NCI-H2227 treated with DMSO at 0.1 percent for 48 hours (cell line): Measurements from ENCODE around the gene NFE2.
"Not testable (repeated sequence)": the region's sequence is repeated elsewhere in the genome, so short reads cannot be mapped to it uniquely, and the experiment has no call there.

Experiments used
- DNase-seq: peaks from one replicate; lab custom pipeline; 2025; lab: John Stamatoyannopoulos, UW

Gene NFE2

DNA sequence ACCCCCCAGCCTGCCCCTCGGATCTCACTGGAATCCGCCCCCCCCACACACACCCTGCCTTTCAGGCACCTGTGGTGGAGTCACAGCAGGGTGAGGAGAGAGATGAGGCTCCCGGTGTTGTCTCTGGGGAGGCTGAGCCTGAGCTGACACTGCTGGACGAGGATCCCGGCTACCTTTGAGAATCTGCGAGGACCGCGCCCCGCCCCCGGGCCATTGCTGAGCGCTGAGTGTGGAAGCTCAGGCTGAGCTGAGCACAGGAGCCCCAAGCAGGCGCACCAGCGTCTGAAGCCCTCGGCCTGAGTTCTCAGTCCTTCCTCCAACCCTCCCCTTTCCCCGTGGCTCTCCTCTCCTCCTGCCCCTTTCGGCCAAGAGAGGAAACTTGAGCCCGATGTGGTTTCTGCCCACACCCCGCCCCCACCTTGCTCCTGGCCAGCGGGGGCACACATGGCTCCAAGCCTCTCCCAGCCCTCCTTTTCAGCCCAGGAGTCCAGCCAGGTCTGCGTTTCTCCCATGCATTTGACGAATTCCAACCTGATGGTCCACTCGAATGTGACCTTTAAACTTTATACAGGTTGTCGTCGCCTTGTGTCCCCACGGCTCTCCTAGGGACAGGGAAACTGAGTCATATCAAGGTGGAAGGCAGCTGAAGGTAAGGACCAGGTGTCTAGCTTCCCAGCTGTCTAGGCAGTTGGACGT lies at the start of gene NFE2:
TSS of gene NFE2 (minus strand) at position 284 of the 696 bp plus-strand sequence. CDS start 5,767 bp downstream, outside the sequence.
- DNase-seq, result peak; percentile 30

DNA sequence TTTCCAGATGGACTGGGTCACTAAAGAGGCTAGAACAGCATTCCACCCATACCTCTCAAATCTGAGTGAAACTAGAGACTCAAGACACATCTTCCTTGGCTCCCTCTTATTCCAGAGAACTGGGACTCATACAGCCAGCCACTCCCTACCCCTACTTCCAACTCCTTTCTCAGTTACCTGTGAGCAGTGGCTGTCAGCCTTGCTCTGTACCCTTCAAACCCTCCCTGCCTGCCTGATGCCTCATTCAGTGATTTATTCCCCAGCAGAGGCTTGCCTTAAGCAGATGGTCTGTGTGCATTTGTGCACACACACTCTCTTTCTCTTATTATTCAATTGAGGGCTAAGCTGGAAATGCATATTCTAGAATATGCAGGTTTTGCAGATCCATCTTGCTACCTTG lies 48.9 kb upstream of the NFE2 start:
- no peak for DNase-seq

DNA sequence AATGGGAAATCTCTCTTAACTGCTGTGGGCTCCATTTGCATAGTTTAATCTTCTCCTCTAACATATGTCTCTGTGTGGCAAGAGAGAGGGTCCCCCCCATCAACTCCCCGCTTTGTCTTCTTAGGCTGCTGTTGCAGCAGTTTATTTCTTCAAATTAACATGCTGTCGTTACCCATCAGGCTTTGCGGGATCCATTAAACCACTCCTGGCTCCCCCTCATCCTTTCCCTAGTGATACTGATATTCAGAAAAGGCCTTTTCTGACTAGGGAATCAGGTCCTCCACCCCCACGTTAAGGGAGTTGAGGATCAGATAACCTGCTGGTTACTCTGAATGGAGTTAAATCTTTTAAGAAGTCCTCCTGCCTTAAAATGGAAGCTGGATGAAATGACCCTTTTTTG lies 48.2 kb upstream of the NFE2 start:
- no peak for DNase-seq

DNA sequence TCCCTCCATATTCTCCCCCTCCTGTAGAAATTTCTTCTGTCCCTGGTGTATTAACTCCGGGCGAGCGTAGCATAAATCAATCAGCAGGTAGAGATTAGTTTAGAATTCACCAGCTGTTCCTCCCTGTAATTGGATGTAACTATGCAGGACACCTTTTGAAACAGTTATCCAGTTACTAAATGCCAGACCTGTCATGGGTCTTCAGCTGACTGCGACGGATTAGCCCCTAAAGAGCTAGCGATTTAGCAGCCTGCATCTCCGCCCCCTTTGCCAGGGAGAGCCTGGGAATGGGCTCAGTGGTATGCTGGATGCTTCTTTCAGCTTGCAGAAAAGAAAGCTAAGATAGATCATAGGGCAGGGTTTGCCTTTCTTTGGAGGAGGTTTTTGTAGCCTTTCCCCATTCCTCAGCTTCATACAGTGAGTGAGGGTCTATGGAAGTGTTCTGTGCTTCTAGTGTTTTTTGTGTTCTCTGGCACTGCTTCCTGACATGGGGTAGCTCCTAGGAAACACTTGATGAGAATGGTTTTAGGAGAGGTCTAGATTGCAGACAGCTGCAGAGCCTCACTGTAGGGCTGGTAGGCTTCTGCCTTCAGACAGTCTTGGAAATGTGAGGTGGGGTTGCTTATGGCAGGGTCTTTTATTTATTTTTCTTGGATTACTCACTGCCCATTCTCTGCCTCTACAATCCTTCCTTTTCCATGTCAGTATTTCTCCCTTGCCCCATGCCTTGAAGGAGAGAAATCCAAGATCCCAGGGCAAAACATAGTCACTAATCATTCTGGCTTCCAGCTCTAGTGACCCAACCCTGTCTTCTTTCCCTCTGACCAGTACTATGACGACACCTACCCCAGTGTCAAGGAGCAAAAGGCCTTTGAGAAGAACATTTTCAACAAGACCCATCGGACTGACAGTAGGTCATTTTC lies 40.8 kb upstream of the NFE2 start:
- no peak for DNase-seq

DNA sequence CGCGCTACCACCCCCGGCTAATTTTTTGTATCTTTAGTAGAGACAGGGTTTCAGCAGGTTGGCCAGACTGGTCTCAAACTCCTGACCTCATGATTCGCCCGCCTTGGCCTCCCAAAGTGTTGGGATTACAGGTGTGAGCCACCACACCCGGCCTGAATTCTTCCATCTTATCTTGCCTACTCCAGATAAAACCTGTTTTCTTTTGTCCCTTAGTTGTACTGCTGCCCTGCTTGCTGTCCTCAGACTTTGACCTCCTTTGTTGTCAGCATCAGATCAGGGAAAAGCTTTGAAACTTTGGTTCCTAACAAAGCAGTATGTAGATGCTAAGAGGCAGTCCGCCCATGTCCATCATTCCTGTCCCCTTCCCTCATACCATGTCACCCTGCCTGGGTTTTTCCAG lies 40.0 kb upstream of the NFE2 start:
- DNase-seq, result no peak

DNA sequence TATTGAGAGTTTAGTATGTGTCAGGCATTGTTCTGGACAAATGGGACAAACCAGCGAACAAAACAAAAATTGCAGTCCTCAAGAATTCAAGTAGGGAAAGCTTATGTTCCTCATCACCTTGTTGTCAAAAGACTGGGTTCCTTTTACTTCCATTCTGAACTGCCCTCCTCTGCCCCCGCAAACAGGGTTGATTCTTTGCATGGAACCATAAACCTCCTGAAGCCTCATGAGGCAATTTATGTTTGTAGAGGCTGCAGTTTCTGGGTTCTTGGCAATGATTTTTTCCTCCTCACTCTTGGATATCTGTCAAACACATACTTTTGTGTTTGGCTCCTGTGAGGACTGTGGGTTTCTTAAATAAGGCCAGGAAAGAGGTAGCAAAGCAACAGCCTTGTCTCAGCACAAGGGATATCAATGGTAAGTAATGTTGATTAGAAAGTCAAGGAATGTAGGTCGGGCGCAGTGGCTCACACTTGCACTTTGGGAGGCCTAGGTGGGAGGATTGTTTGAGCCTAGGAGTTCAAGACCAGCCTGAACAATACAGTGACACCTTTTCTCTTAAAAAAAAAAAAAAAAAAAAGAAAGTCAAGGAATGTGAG lies 38.0 kb upstream of the NFE2 start:
- no peak for DNase-seq

DNA sequence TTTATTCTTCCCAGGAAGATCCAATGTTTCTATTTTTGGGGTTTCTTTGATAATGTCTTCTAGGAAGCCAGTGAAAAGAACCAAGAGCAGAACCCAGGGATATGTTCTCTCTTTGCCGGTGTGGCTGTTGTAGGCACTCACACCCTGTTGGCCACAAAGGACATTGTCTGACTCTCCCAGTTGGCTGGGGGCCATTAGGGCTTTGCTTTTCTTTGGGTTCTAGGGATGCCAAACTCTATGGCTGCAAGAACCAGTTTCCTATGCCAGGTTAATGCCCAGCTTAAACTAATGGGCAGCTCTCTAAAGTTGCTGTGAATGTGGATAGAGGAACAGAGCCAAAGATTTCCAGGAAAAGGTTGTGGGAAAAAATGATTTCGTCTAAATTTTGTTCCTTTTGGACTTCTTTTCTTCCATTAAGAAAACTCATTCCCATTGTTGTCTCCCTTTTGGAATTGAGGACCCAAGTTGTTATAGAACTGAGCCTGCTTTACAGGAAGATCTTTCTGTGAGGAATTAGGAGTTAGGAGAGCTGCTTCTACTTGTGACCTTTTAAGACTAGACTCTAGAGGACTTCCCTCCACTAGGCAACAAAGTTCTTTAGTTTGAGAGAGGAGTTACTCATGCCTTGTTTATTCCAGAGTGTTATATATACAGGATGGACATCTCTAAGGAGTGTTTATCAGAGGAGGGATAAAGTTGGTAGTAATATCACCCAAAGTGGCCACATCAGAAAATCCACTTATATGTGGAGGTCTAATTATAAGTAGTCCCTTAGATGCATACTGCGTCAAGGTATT lies 37.2 kb upstream of the NFE2 start:
- no peak for DNase-seq

DNA sequence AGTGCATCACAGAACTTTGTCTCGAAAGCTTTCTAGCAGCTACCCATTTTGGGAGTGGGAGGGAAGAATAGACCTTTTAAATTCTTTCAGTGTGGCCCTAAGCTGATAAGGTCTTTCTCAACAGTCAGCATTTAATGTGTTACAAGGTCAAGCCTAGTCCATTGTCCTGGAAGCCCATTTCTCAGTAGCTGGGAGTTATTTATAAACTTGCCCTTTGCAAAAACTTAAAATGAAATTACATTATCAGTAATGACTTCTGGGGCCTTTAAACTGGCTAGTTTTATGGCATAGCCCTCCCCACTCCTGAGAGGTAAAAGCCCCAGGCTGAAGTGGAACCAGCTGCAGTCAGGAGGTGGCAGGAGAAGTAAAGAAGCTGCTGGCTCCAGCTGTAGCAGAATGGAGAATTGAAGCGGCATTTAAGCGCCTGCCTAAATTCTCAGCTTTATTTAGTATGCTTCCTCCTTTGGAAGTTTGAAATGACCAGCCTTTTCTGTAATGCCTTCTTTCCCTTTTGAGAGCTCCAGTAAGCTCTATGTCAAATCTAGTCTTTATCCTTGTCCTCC lies 36.5 kb upstream of the NFE2 start:
- peak; percentile 34 for DNase-seq

DNA sequence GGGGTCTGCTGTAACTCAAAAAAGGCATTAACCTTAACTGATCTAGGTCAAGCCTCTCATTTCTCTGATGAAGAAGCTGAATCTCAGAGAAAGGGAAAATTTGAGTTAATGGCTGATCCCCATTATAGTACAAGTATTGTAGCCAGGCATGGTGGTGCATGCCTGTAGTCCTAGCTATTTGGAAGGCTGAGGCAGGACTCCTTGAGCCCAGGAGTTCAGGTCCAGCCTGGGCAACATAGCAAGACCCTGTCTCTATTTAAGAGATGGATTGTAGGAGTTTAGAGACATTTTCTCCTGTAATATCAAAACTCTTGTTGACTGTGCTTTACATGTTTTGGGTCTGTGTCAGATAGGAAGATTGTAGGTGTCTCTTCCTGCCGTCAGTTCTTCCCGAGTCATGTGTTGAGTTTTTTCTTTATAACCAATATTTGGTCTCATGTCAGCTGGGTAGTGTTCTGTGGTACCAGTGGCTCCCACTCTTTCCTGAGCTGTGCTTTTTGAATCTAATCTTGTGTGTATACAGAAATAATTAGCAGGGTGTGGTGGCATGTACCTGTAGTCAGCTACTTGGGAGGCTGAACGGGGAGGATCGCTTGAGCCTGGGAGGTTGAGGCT lies 32.7 kb upstream of the NFE2 start:
- no peak for DNase-seq

DNA sequence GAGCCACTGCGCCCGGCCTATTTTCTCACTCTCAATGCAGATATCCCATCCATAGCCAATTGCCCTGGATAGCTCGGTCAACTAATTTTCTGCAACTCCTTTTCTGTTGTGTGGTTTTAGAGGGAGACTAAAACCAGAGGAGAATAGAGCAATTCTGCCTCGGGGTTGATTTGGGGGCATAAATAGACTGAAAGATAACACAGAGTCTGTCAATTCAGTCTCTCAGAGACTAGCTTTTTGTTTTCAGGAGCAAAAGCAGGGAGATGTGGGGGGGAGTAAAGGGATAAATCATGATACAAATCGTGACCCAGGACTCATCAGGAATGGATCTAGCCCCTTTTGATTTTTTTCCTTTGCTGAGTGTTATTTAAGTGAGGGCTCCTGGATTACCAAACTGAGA lies 30.6 kb upstream of the NFE2 start:
- no peak for DNase-seq

DNA sequence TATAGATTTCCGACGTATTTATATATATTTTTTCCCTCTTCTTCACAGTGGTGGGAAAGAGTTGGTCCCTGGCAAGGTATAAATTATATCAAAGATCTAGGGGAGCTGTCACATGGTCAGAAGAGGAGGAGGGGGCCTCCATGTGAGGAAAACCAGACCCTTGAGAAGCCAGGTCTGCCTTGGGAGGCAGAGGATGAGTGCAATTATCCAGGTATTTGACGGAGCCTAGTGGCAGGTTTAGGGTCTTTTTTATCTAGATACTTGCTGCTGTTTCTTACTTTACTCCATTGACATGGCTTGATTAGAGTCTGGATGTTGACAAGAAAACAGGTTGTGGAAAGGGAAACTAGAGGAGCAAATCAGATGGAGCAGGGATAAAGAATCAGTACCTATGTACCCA lies 29.6 kb upstream of the NFE2 start:
- DNase-seq, result no peak

DNA sequence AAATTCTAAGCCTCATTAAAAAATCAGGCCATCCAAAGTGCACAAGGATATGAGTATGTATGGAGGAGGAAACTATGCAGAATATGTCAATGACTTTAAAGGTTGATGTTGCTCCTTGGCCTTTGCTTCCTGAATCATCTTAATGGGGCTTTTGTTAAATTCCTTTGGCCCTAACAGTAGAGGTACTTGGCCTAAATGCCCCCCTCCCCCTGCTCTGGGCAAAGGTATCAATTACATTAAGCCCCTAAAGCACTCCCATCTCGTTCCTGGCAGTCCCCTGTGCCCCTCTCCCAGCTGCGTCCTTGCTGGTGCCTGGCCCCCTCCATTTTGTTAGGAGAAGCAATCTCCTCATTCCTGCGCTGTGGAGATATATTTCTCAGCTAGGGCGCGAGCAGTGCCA lies 28.9 kb upstream of the NFE2 start:
- DNase-seq, result peak; percentile 38

DNA sequence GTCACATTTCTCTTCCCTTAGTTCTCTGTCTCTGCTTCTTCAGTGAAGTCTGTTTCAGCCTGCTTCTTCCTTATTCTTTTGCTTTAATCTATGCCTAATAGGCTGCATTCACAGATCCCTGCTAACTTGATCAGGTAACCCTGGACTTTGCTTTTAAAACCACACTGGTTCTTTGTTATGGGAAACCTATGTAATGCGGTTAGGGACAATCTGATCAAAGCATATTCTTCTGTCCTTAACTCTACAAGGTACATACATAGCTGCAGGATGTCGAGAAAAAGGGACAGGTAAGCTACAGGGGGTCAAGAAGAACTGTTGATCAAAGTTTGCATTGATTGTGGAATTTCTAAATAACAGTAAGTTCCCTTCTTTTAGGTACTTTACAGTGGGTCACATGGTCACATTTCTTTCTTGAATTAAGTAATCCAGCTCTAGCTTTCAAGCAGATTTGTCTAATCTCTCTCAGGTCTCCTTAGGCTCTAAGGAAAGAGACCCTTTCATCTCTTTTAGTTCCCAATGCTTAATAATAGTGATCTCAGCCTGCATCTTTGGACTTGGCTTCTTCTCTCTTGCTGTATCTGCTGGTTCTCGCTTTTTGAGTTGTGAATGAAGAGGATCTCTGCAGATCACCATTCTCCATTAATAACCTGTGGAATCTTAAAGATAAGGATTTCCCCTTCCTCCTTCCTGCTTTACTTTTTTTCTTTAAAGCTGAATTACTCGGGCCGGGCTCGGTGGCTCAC lies 28.0 kb upstream of the NFE2 start:
- DNase-seq, result no peak

DNA sequence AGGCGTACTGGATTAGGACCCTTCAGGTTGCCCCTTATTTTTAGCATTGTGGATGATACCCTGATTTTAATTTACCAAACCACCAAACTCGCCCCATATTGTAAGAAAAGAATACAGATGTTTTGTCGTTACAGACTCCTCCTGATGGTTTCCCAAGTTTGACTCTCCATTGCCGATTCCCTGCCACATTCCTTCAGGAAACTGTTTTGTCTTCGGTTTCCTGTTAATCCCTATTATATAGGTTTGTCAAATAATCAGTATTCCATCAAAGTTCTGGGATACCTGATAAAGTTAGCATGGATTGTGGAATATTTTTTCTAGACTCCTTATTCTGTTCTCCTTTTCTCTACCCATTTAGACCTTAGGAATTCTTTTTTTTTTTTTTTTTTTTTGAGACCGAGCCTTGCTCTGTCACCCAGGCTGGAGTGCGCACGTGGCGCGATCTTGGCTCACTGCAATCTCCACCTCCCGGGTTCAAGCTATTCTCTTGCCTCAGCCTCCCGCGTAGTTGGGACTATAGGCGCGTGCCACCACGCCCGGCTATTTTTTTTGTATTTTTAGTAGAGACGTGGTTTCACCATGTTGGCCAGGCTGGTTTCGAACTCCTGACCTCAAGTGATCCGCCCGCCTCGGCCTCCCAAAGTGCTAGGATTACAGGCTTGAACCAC lies 24.8 kb upstream of the NFE2 start:
- DNase-seq, result not testable (repeated sequence)

DNA sequence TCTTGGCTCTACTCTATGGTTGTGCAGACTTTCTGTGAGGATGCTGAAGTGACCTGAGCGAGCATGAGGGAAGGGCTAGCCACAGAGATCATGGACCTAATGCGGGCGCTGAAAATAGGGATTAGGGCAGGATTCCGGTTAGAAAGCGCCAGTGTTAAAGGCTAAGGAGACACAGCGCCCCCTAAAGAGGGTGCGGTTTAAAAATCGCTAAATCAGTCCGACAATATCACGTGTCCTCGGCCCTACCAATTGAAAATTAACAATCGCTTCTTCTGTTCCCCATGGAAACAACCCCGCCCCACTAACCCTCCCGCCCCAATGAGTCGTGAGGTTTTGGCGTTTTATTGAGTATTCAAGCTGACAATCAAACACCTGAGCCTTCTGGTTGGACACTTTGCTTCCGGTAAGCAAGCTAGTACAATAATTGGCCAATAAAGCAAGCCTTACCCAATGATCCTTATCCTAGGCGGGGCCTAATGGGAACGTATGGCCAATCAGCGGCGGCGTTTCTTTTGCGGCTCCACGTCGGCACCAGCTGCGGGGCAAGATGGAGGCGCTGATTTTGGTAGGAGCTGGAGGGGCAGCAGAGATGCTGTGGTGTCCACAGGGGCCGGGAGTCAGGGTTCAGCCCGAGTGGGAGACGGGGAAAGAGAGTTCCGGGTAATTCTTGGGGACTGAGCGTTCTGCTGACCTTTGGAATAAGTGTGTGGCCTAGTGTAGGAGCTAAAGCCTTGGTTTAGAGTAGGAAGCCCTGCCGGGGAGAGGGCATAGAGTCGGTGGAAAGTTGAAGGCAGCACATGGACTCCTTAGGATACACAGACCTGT lies 24.0 kb upstream of the NFE2 start, which contains the start of gene COPZ1:
TSS of gene COPZ1 (plus strand) at position 515 of the 825 bp plus-strand sequence. CDS start at position 548, 33 bp downstream.
- peak; percentile 95 for DNase-seq

DNA sequence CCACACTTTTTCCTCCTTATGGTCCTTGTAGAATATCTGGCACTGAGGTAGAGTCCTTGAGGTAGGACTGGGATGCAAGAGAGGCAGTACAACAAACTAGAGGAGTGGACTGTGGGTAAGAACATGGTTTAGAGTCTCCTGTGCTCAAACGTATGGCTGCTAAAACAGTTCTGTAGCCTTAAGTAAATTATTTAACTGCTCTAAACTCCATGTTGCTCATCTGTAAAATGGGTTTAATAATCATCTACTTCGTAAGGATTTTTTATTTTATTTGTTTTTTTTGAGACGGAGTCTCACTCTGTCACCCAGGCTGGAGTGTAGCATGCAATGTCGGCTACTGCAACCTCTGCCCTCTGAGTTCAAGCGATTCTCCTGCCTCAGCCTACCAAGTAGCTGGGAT lies 20.5 kb upstream of the NFE2 start:
- DNase-seq, result no peak

DNA sequence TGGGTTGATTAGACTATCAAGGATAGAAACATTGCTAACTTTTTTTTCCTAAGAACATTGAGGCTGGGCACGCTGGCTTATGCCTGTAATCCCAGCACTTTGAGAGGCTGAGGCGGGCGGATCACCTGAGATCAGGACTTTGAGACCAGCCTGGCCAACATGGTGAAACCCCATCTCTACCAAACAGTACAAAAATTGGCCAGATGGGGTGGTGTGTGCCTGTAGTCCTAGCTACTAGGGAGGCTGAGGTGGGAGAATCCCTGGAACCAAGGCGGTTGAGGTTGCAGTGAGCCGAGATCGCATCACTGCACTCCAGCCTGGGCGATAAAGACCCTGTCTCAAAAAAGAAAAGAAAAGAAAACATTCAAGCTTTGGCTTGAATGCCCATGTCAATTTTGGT lies 11.5 kb upstream of the NFE2 start:
- not testable (repeated sequence) for DNase-seq

DNA sequence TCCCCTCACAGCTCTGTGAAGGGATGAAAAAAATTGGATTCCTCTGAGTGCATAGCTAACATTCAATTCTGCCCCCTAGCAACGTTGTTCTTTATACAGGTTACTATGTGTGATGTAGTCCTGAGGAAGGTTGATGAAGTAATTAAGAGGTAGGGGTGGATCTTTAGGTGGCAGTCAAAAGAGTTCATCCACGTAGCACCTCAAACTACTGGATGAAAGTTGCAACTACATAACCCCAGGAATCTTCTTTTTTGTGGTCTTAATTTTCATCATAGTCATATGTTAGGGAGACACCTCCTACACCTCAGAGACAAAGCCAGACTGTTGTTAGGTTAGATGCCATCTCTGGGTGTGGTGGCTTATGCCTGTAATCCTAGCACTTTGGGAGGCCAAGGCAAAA lies 10.2 kb upstream of the NFE2 start:
- no peak for DNase-seq
